ENCODE data around the gene LRP1.

LRP1 gene

GRCh38 chr12:57195186-57195585 is 66.9 kb downstream of the LRP1 start:
- Histone ChIP-seq H3K36me3 (ENCODE audit: control insufficient read depth, low read length) (no peaks in the 10 kb centered on the region), H3F3A (ENCODE audit: control insufficient read depth, insufficient read depth) (no peaks in the 10 kb centered on the region), H3K4me1 (ENCODE audit: control insufficient read depth, low read length) (no peaks in the 10 kb centered on the region), H3K9me2 (replicated peaks; ENCODE audit: control insufficient read depth, low read length) (no peaks in the 10 kb centered on the region), H3K4me2 (ENCODE audit: low read length) (no peak overlapping the region), H3K27me3 (ENCODE audit: control insufficient read depth, low read length) (no peaks in the 10 kb centered on the region), H3K79me2 (ENCODE audit: control insufficient read depth, low read length) (no peaks in the 10 kb centered on the region), H4K20me1 (ENCODE audit: control insufficient read depth, insufficient read depth, low read depth, low read length) (no peaks in the 10 kb centered on the region), H3K27ac (ENCODE audit: low read depth, low read length) (no peak overlapping the region), H3K4me3 (ENCODE audit: low read length) (no peak overlapping the region), H3K9me3 (ENCODE audit: control insufficient read depth, insufficient read depth, low read length) (no peaks in the 10 kb centered on the region)
- TF ChIP-seq CTCF (IDR thresholded peaks at IDR 0.05; ENCODE audit: low read depth, low read length, poor library complexity, severe bottlenecking) = no peak
- no peak for TF ChIP-seq EZH2phosphoT487 (IDR thresholded peaks at IDR 0.05; ENCODE audit: borderline replicate concordance, low read length)

DNA sequence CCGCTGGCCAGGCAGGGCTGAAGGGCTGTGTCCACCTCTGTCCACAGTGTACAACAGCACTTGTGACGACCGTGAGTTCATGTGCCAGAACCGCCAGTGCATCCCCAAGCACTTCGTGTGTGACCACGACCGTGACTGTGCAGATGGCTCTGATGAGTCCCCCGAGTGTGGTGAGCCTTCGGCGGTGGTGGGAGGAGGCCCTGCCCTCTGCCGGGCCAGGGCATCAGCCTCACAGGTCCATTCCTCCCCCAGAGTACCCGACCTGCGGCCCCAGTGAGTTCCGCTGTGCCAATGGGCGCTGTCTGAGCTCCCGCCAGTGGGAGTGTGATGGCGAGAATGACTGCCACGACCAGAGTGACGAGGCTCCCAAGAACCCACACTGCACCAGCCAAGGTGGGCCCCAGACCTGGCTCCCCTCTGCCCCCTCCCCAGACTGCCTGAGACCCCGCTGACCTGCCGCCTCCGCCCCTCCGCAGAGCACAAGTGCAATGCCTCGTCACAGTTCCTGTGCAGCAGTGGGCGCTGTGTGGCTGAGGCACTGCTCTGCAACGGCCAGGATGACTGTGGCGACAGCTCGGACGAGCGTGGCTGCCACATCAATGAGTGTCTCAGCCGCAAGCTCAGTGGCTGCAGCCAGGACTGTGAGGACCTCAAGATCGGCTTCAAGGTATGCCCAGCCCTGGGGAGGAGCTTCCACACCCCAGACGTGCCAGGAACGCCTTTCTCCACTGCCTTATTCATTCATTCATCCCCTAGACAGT is 67.5 kb downstream of the LRP1 start:
- no peaks in the 10 kb centered on the region for H3K4me1 ChIP-seq (ENCODE audit: control insufficient read depth, low read length)
- H3K27me3 ChIP-seq (ENCODE audit: control insufficient read depth, low read length) = no peaks in the 10 kb centered on the region
- TF ChIP-seq EZH2phosphoT487 (IDR thresholded peaks at IDR 0.05; ENCODE audit: borderline replicate concordance, low read length) = no peak
- TF ChIP-seq CTCF (IDR thresholded peaks at IDR 0.05; ENCODE audit: low read depth, low read length, poor library complexity, severe bottlenecking) = no peak
- H3K4me2 ChIP-seq (ENCODE audit: low read length) = no peak overlapping the region
- no peak overlapping the region for H3K4me3 ChIP-seq (ENCODE audit: low read length)
- H3K9me3 ChIP-seq (ENCODE audit: control insufficient read depth, insufficient read depth, low read length) = no peaks in the 10 kb centered on the region
- no peaks in the 10 kb centered on the region for H3K79me2 ChIP-seq (ENCODE audit: control insufficient read depth, low read length)
- H3K9me2 ChIP-seq (replicated peaks; ENCODE audit: control insufficient read depth, low read length) = no peaks in the 10 kb centered on the region
- H3F3A ChIP-seq (ENCODE audit: control insufficient read depth, insufficient read depth) = no peaks in the 10 kb centered on the region
- H3K27ac ChIP-seq (ENCODE audit: low read depth, low read length) = no peak overlapping the region
- no peaks in the 10 kb centered on the region for H3K36me3 ChIP-seq (ENCODE audit: control insufficient read depth, low read length)
- H4K20me1 ChIP-seq (ENCODE audit: control insufficient read depth, insufficient read depth, low read depth, low read length) = no peaks in the 10 kb centered on the region

DNA sequence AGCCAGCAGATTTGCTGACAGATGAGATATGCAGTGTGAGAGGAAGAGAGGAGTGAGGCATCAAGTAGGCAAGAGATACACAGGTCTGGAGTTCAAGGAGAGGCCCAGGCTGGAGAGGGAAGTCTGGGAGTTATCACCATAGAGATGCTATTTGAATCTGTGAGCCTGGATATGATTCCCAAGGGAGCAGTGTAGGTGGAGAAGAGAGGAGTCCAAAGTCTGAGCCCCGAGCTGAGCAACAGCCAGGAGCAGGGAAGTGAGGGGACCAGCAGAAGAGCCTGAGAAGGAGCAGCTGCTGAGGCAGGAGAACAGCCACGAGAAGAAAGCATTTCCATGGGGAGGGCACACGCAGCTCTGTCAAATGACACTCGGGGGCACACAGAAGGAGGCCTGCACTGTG is 68.2 kb downstream of the LRP1 start:
- H3K27me3 ChIP-seq (ENCODE audit: control insufficient read depth, low read length) = no peaks in the 10 kb centered on the region
- no peaks in the 10 kb centered on the region for H3K36me3 ChIP-seq (ENCODE audit: control insufficient read depth, low read length)
- TF ChIP-seq EZH2phosphoT487 (IDR thresholded peaks at IDR 0.05; ENCODE audit: borderline replicate concordance, low read length) (no peak), CTCF (IDR thresholded peaks at IDR 0.05; ENCODE audit: low read depth, low read length, poor library complexity, severe bottlenecking) (no peak)
- H3F3A ChIP-seq (ENCODE audit: control insufficient read depth, insufficient read depth) = no peaks in the 10 kb centered on the region
- no peak overlapping the region for H3K27ac ChIP-seq (ENCODE audit: low read depth, low read length)
- H3K4me3 ChIP-seq (ENCODE audit: low read length) = no peak overlapping the region
- H3K4me2 ChIP-seq (ENCODE audit: low read length) = no peak overlapping the region
- no peaks in the 10 kb centered on the region for H3K9me2 ChIP-seq (replicated peaks; ENCODE audit: control insufficient read depth, low read length)
- no peaks in the 10 kb centered on the region for H4K20me1 ChIP-seq (ENCODE audit: control insufficient read depth, insufficient read depth, low read depth, low read length)
- H3K79me2 ChIP-seq (ENCODE audit: control insufficient read depth, low read length) = no peaks in the 10 kb centered on the region
- no peaks in the 10 kb centered on the region for H3K4me1 ChIP-seq (ENCODE audit: control insufficient read depth, low read length)
- no peaks in the 10 kb centered on the region for H3K9me3 ChIP-seq (ENCODE audit: control insufficient read depth, insufficient read depth, low read length)

Measured in DOHH2 (cell line).